ENCODE data around the gene ZPR1. TPM values are rescaled to one million over a fixed set of nuclear protein-coding genes. Genes with fewer than 3 reads are reported as not detected.

The ZPR1 gene
- total RNA-seq, 6 experiments from 2014 or later = 17.9 to 86.6 (median 30.2) TPM

GRCh38 chr11:116792869-116793771 is 5.3 kb upstream of the ZPR1 start:
- Histone ChIP-seq H3K4me3 (peak overlapping the region in 2 of 3 donors; percentile 14 to 82), H3K27me3 (no peaks in the 10 kb centered on the region), H3K27ac (peak overlapping the region in 2 of 3 donors; percentile 73 to 83), H3K4me1 (peaks cover 0 to 57% (median 7%) of the 10 kb centered on the region in 4 donors), H3K36me3 (peaks cover 0 to 7% (median 0%) of the 10 kb centered on the region in 4 donors), H3K9me3 (no peaks in the 10 kb centered on the region)
- intact Hi-C loops (cut with DNase I) = loop anchor here in 1 of 2 donors (5.0 kb wide), 1 partner anchor 44 kb away; the partner anchor contains the start of gene APOA1
- TF ChIP-seq POLR2A (IDR thresholded peaks at IDR 0.05) = no peak
- TF ChIP-seq CTCF (IDR thresholded peaks at IDR 0.05) = no peak
- DNase-seq (no peak), ATAC-seq (no peak)
- 32% methylated on average over 6 of the region's 8 CpGs for WGBS (ENCODE audit: insufficient coverage, low coverage, low lambda C conversion rate, missing lambda C conversion rate)

DNA sequence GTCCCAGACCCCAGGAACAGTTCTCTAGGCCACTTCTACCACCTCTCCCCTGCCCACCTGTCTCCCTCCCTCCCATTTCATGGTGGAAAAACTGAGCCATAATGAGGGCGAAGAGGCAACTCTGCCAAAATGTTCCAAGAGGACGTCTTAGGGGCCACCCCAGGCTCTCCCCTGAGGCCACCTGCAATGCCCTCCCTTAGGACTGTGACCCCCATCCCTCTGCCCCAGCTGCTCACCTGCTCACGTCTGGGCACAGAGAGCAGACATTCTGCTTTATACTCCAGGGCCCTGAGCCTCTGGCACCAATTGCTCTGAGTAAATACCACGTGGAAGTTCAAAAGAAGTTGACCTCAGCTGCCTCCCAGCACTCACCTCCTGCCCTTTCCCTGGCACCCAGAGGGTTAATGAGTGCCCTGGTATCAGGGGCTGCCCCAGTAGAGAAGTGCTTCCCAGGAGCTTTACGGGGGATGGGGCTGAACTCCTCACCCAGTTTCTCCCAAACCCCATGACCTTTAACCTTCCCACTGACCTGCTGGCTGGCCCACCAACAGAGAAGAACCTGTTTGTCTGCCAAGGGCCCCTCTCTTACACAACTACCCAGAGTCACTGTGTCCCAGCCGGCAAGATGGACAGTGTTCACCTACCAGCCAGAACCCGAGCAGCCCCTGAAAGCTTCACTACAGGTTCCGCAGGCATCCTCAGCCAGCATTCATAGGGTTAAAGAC is 4.5 kb upstream of the ZPR1 start:
- peak; percentile 44 to 94 (median 87) for DNase-seq
- H3K27ac ChIP-seq = peak overlapping the region; percentile 34 to 83 (median 73)
- peaks cover 0 to 50% (median 5%) of the 10 kb centered on the region in 4 donors for H3K4me1 ChIP-seq
- H3K27me3 ChIP-seq = no peaks in the 10 kb centered on the region
- H3K9me3 ChIP-seq = no peaks in the 10 kb centered on the region
- intact Hi-C loops (cut with DNase I) = loop anchor here in 1 of 2 donors (5.0 kb wide), 1 partner anchor 45 kb away; the partner anchor contains the start of gene APOA1
- H3K36me3 ChIP-seq = peaks cover 0 to 7% (median 0%) of the 10 kb centered on the region in 4 donors
- peak overlapping the region in 2 of 3 donors; percentile 82 to 90 for H3K4me3 ChIP-seq
- 27% methylated on average over 6 of the region's 8 CpGs for WGBS (ENCODE audit: insufficient coverage, low coverage, low lambda C conversion rate, missing lambda C conversion rate)
- TF ChIP-seq CTCF (IDR thresholded peaks at IDR 0.05) (no peak), POLR2A (IDR thresholded peaks at IDR 0.05) (peak; percentile 80)
- ATAC-seq = peak; percentile 61 to 72 (median 68)

GRCh38 chr11:116791813-116792143 is 4.0 kb upstream of the ZPR1 start, which contains the start of gene APOA5:
APOA5 (minus strand) TSS chr11:116791879; CDS start chr11:116791860, 19 bp downstream.
- intact Hi-C loops (cut with DNase I) = loop anchor here in 1 of 2 donors (5.0 kb wide), 1 partner anchor 46 kb away; the partner anchor contains the start of gene APOA1
- Histone ChIP-seq H3K9me3 (no peaks in the 10 kb centered on the region), H3K4me3 (peak within 1 kb of the TSS; percentile 10 to 90 (median 82)), H3K36me3 (peaks cover 0 to 7% (median 0%) of the 10 kb centered on the region in 4 donors), H3K4me1 (peaks cover 0 to 52% (median 5%) of the 10 kb centered on the region in 4 donors), H3K27ac (peak within 1 kb of the TSS; percentile 34 to 83 (median 73)), H3K27me3 (no peaks in the 10 kb centered on the region)
- TF ChIP-seq CTCF (IDR thresholded peaks at IDR 0.05) (no peak), POLR2A (IDR thresholded peaks at IDR 0.05) (no peak)
- no peak for DNase-seq
- WGBS (ENCODE audit: insufficient coverage, low coverage, low lambda C conversion rate, missing lambda C conversion rate) = no CpG with 5 or more reads among the region's 7 CpGs
- ATAC-seq = peak; percentile 2 to 13 (median 8)
